H1 (cell line): ENCODE results near the gene FGGY. TPM values are rescaled to one million over a fixed set of nuclear protein-coding genes. Genes with fewer than 3 reads are reported as not detected.

ENCODE experiments used
- CTBP2 ChIP-seq: IDR thresholded peaks from 2 replicates; pipeline ENCODE4 v1.7.0; 2011; ENCODE audit warnings: borderline replicate concordance, mild to moderate bottlenecking, moderate library complexity, mixed read lengths, low read length; ENCODE audit not compliant: insufficient read depth, insufficient read length
- EP300 ChIP-seq, 2 experiments: IDR thresholded peaks; 1 replicate in 1 of 2; 2 replicates in 1 of 2; pipeline ENCODE4 v1.6.1; 2011 to 2012; ENCODE audit warnings: low read depth in 2 of 2, low read length in 2 of 2, mild to moderate bottlenecking in 2 of 2, borderline replicate concordance in 1 of 2, inconsistent platforms in 1 of 2, moderate library complexity in 1 of 2
- RXRA ChIP-seq: IDR thresholded peaks from 2 replicates; pipeline ENCODE4 v1.6.1; 2011; ENCODE audit warnings: low read depth, mild to moderate bottlenecking, low read length, moderate library complexity; ENCODE audit not compliant: insufficient read depth
- SP4 ChIP-seq: IDR thresholded peaks from 2 replicates; pipeline ENCODE4 v1.6.1; 2012; ENCODE audit warnings: low read length, inconsistent platforms
- TAF7 ChIP-seq: optimal IDR thresholded peaks from 2 replicates; pipeline ENCODE3; 2011; ENCODE audit warnings: low read depth, mild to moderate bottlenecking, inconsistent platforms, low read length, moderate library complexity, borderline replicate concordance
- polyA plus RNA-seq, 7 experiments: library from polyadenylated mRNA; depleted of rRNA in 3 of 7; stranded (reverse) in 5 of 7; unstranded in 2 of 7; fragments of >200 nt in 5 of 7; fragments of 200-250 nt in 2 of 7; gene quantifications; 1 replicate in 5 of 7; 2 replicates in 1 of 7; 4 replicates in 1 of 7; pipeline versions ENCODE4 v1.2.1 to v1.2.3, GENCODE V29; 2011 to 2013; ENCODE audit warnings: missing spikeins in 2 of 7, mixed read lengths in 2 of 7
- total RNA-seq: library from RNA; stranded (reverse); fragmentation: NEBNext Ultra II Directional; extraction: Animal tissue kit (Norgen Biotek cat#: 25700); gene quantifications from 2 replicates; pipeline ENCODE4 v1.2.1, GENCODE V29; 2021
- TF ChIP-seq, protein P1 (sequence below): IDR thresholded peaks from 2 replicates; pipeline ENCODE4 v1.6.1; 2012; ENCODE audit warnings: inconsistent platforms

FGGY gene
- total and polyA plus RNA-seq, 2 of the 8 experiments (the other 6 are each of a cell fraction or from before 2014, with no cell fraction given) = 10.3 to 12.5 TPM

DNA sequence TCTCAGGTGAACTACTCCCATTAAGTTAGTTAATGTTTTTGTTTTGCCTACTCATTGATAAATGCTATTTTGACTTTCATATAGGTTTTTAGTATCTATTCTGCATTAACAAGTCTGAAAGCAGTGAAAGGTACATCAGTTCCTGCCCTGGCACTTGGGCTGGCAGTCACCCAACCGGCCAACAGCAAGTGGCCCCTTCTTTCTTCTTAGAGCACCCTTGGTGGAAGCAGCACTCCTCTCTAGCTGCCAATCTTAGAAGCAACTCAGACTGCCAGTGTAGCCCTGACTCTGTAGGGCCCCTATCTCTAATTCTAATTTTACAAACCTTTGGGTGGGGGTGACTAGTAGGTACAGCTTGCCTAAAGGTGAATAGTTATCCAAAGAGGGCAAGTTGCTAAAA lies 155.7 kb downstream of the FGGY start (continued):
- TF ChIP-seq SP4 = no peak
- no peak for TF ChIP-seq RXRA
- TF ChIP-seq CTBP2 = no peak
- no peak for TF ChIP-seq EP300 (IDR thresholded peaks at IDR 0.05; ENCODE audit: borderline replicate concordance in 1 of 2, low read depth in 2 of 2, low read length in 2 of 2)
- TF ChIP-seq, protein P1, sequence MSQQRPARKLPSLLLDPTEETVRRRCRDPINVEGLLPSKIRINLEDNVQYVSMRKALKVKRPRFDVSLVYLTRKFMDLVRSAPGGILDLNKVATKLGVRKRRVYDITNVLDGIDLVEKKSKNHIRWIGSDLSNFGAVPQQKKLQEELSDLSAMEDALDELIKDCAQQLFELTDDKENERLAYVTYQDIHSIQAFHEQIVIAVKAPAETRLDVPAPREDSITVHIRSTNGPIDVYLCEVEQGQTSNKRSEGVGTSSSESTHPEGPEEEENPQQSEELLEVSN = no peak
- no peak for TF ChIP-seq TAF7
